Measurements from ENCODE around the gene PLPP6. TPM values are rescaled to one million over a fixed set of nuclear protein-coding genes. Genes with fewer than 3 reads are reported as not detected.

PLPP6 gene
- total RNA-seq, 4 donors from 2014 or later = 7.1 to 22.7 (median 16.3) TPM

- Histone ChIP-seq H3K27me3 (no peaks in the 10 kb centered on the region), H3K27ac (peak overlapping the region; percentile 50 to 94 (median 78)), H3K9me3 (no peaks in the 10 kb centered on the region), H3K36me3 (no peaks in the 10 kb centered on the region), H3K4me3 (peak overlapping the region in 1 of 4 donors; percentile 58), H3K4me1 (peaks cover 3 to 46% (median 26%) of the 10 kb centered on the region in 4 donors)
- in situ Hi-C loops (cut with MboI; ENCODE audit: low pct_ligation_motif_present in 1 of 4, low pct_unique_long_range_greater_than_20kb in 1 of 4, low sequenced_read_pairs in 3 of 4) = loop anchor here in 1 of 4 donors (25.0 kb wide), 1 partner anchor 322 kb away; the partner anchor contains the start of gene JAK2
- WGBS, 2 donors (ENCODE audit: low coverage in 1 of 2) = 65 to 77% methylated on average over 2 of the region's 2 CpGs
- TF ChIP-seq POLR2AphosphoS5 (IDR thresholded peaks at IDR 0.05) (peak in 2 of 3 donors; percentile 14 to 24), POLR2A (IDR thresholded peaks at IDR 0.05) (no peak)
- intact Hi-C loops (cut with DNase I; ENCODE audit: low total_unique reads) = no loop called here
- DNase-seq = no peak
Observed at GRCh38 chr9:4665357-4665756, 3.3 kb downstream of the PLPP6 start.

GRCh38 chr9:4666042-4666699 lies 4.1 kb downstream of the PLPP6 start, which contains the start of gene SPATA6L:
Gene SPATA6L, minus strand, starts transcription at chr9:4666480. Its CDS starts 230 bp downstream, at chr9:4666250.
- 1 to 5% methylated on average over 5 to 32 of the region's 36 CpGs for whole genome bisulfite sequencing, 2 donors (ENCODE audit: low coverage in 1 of 2)
- in situ Hi-C loops (cut with MboI; ENCODE audit: low pct_ligation_motif_present in 1 of 4, low pct_unique_long_range_greater_than_20kb in 1 of 4, low sequenced_read_pairs in 3 of 4) (loop anchor here in 1 of 4 donors (25.0 kb wide), 1 partner anchor 321 kb away; the partner anchor contains the start of gene JAK2), intact Hi-C loops (cut with DNase I; ENCODE audit: low total_unique reads) (no loop called here)
- Histone ChIP-seq H3K9me3 (no peaks in the 10 kb centered on the region), H3K4me1 (peaks cover 3 to 46% (median 26%) of the 10 kb centered on the region in 4 donors), H3K27me3 (no peaks in the 10 kb centered on the region), H3K36me3 (no peaks in the 10 kb centered on the region), H3K27ac (peak within 1 kb of the TSS; percentile 50 to 94 (median 78)), H3K4me3 (peak within 1 kb of the TSS; percentile 12 to 58 (median 40))
- peak; percentile 76 for DNase-seq
- TF ChIP-seq CTCF (IDR thresholded peaks at IDR 0.05) (no peak), POLR2A (IDR thresholded peaks at IDR 0.05) (peak; percentile 23), EP300 (IDR thresholded peaks at IDR 0.05; ENCODE audit: low read depth) (no peak), POLR2AphosphoS5 (IDR thresholded peaks at IDR 0.05) (peak; percentile 13 to 50 (median 30))

- no peak overlapping the region for H3K4me3 ChIP-seq
- intact Hi-C loops (cut with DNase I; ENCODE audit: low total_unique reads) = no loop called here
- H3K9me3 ChIP-seq = no peaks in the 10 kb centered on the region
- in situ Hi-C loops (cut with MboI; ENCODE audit: low pct_ligation_motif_present in 1 of 4, low pct_unique_long_range_greater_than_20kb in 1 of 4, low sequenced_read_pairs in 3 of 4) = loop anchor here in 1 of 4 donors (25.0 kb wide), 1 partner anchor 320 kb away; the partner anchor contains the start of gene JAK2
- H3K4me1 ChIP-seq = peaks cover 3 to 40% (median 24%) of the 10 kb centered on the region in 4 donors
- TF ChIP-seq CTCF (IDR thresholded peaks at IDR 0.05) (no peak), EP300 (IDR thresholded peaks at IDR 0.05; ENCODE audit: low read depth) (no peak), POLR2AphosphoS5 (IDR thresholded peaks at IDR 0.05) (no peak), POLR2A (IDR thresholded peaks at IDR 0.05) (no peak)
- no peak for DNase-seq
- no peak overlapping the region for H3K27ac ChIP-seq
- H3K27me3 ChIP-seq = no peaks in the 10 kb centered on the region
- H3K36me3 ChIP-seq = no peaks in the 10 kb centered on the region
- WGBS, 2 donors (ENCODE audit: low coverage in 1 of 2) = 100% methylated on average over 1 of the region's 1 CpG
Observed at GRCh38 chr9:4667681-4668080, 5.6 kb downstream of the PLPP6 start.

GRCh38 chr9:4668604-4669003 lies 6.5 kb downstream of the PLPP6 start:
- Histone ChIP-seq H3K9me3 (no peaks in the 10 kb centered on the region), H3K27ac (no peak overlapping the region), H3K36me3 (no peaks in the 10 kb centered on the region), H3K4me3 (no peak overlapping the region), H3K4me1 (peaks cover 3 to 31% (median 16%) of the 10 kb centered on the region in 4 donors), H3K27me3 (no peaks in the 10 kb centered on the region)
- TF ChIP-seq CTCF (IDR thresholded peaks at IDR 0.05) (no peak), EP300 (IDR thresholded peaks at IDR 0.05; ENCODE audit: low read depth) (no peak), POLR2A (IDR thresholded peaks at IDR 0.05) (no peak), POLR2AphosphoS5 (IDR thresholded peaks at IDR 0.05) (no peak)
- no peak for DNase-seq
- intact Hi-C loops (cut with DNase I; ENCODE audit: low total_unique reads) (no loop called here), in situ Hi-C loops (cut with MboI; ENCODE audit: low pct_ligation_motif_present in 1 of 4, low pct_unique_long_range_greater_than_20kb in 1 of 4, low sequenced_read_pairs in 3 of 4) (loop anchor here in 1 of 4 donors (25.0 kb wide), 1 partner anchor 319 kb away; the partner anchor contains the start of gene JAK2)
- 86 to 100% methylated on average over 1 to 2 of the region's 2 CpGs for WGBS, 2 donors (ENCODE audit: low coverage in 1 of 2)
